GM23338 (cell line): ENCODE measurements around the gene CRTC1. TPM values are rescaled to one million over a fixed set of nuclear protein-coding genes. Genes with fewer than 3 reads are reported as not detected.

ENCODE experiments used
- ATAC-seq: fragments of 200-7000 bp; cut with Tn5 transposase; 3 replicates; pipeline ENCODE4 v1.9.1; 2020
- DNase-seq: peaks from one replicate; pipeline ENCODE4 v3.0.0-alpha.2; 2015; ENCODE audit warnings: low spot score
- H2AFZ ChIP-seq: fragments of 200-600 bp; sonication (generic); 2 replicates; pipeline ENCODE4 v1.8.0; 2016; ENCODE audit warnings: antibody characterized with exemption, mild to moderate bottlenecking, moderate library complexity
- H3F3A ChIP-seq: fragments of 200-600 bp; sonication (generic); replicated peaks from 2 replicates; pipeline ENCODE4 v1.8.0; 2017; ENCODE audit warnings: antibody characterized with exemption, mixed run types, low read depth
- H3K27ac ChIP-seq: fragments of 200-600 bp; sonication (generic); 2 replicates; pipeline ENCODE4 v1.6.1; 2016; ENCODE audit warnings: low read depth
- H3K27me3 ChIP-seq: fragments of 200-600 bp; sonication (generic); 2 replicates; pipeline ENCODE4 v1.8.0; 2016; ENCODE audit warnings: mild to moderate bottlenecking, mixed run types, moderate library complexity; ENCODE audit not compliant: insufficient read depth
- H3K36me3 ChIP-seq: fragments of 200-600 bp; sonication (generic); 2 replicates; pipeline ENCODE4 v1.8.0; 2016; ENCODE audit warnings: mild to moderate bottlenecking; ENCODE audit not compliant: insufficient read depth
- H3K4me1 ChIP-seq: fragments of 200-600 bp; sonication (generic); 2 replicates; pipeline ENCODE4 v1.8.0; 2016; ENCODE audit warnings: mild to moderate bottlenecking, moderate library complexity; ENCODE audit not compliant: insufficient read depth
- H3K4me2 ChIP-seq: fragments of 200-600 bp; sonication (generic); 2 replicates; pipeline ENCODE4 v1.7.1; 2017; ENCODE audit warnings: mixed run types
- H3K4me3 ChIP-seq: fragments of 200-600 bp; sonication (generic); 2 replicates; pipeline ENCODE4 v1.6.1; 2016; ENCODE audit warnings: mixed run types
- H3K79me2 ChIP-seq: fragments of 200-600 bp; sonication (generic); replicated peaks from 2 replicates; pipeline ENCODE4 v1.8.0; 2017; ENCODE audit warnings: mild to moderate bottlenecking; ENCODE audit not compliant: insufficient read depth
- H3K9me2 ChIP-seq: fragments of 200-600 bp; sonication (generic); 2 replicates; pipeline ENCODE4 v1.8.0; 2017; ENCODE audit not compliant: insufficient read depth
- H4K20me1 ChIP-seq: fragments of 200-600 bp; sonication (generic); replicated peaks from 2 replicates; pipeline ENCODE4 v1.8.0; 2017; ENCODE audit warnings: mild to moderate bottlenecking; ENCODE audit not compliant: insufficient read depth
- H3K27ac Mint-ChIP-seq: 2 replicates; pipeline ENCODE4 v1.8.0; 2020; ENCODE audit warnings: inconsistent platforms, mild to moderate bottlenecking, moderate library complexity, mixed read lengths
- H3K27me3 Mint-ChIP-seq: 3 replicates; pipeline ENCODE4 v1.8.0; 2022; ENCODE audit warnings: low read depth, mild to moderate bottlenecking, moderate library complexity, mixed read lengths, inconsistent platforms; ENCODE audit not compliant: insufficient read depth, poor library complexity
- H3K36me3 Mint-ChIP-seq: 3 replicates; pipeline ENCODE4 v1.8.0; 2021; ENCODE audit warnings: low read depth, mild to moderate bottlenecking, inconsistent platforms, moderate library complexity, mixed read lengths
- H3K4me1 Mint-ChIP-seq: 3 replicates; pipeline ENCODE4 v1.8.0; 2020; ENCODE audit warnings: mild to moderate bottlenecking, inconsistent platforms, mixed read lengths
- H3K4me3 Mint-ChIP-seq: 3 replicates; pipeline ENCODE4 v1.8.0; 2021; ENCODE audit warnings: moderate library complexity, mild to moderate bottlenecking, inconsistent platforms, mixed read lengths
- H3K9me3 Mint-ChIP-seq: 3 replicates; pipeline ENCODE4 v1.8.0; 2020; ENCODE audit warnings: moderate library complexity, mild to moderate bottlenecking, inconsistent platforms, mixed read lengths
- EZH2 ChIP-seq: fragments of 200-600 bp; sonication (generic); IDR thresholded peaks from one replicate; pipeline ENCODE4 v1.8.0; 2017; ENCODE audit warnings: antibody characterized with exemption, mild to moderate bottlenecking, low read depth; ENCODE audit not compliant: unreplicated experiment
- STAT1 ChIP-seq: IDR thresholded peaks from one replicate; pipeline ENCODE4 v1.6.1; 2016; ENCODE audit warnings: antibody characterized with exemption; ENCODE audit not compliant: unreplicated experiment
- ZNF114 ChIP-seq: fragments of 250-450 bp; sonication (Bioruptor Pico); IDR thresholded peaks from 2 replicates; pipeline ENCODE4 v1.5.0; 2020; ENCODE audit warnings: mild to moderate bottlenecking, moderate library complexity
- polyA plus RNA-seq: library from polyadenylated mRNA; unstranded; fragments of >200 nt; fragmentation: Nextera tagmentation; extraction: Ambion mirVana; gene quantifications from 2 replicates; pipeline ENCODE4 v1.2.1, GENCODE V29; 2016
- total RNA-seq: library from RNA; depleted of rRNA; stranded (reverse); fragments of >200 nt; shearing (Covaris generic); gene quantifications from 2 replicates; pipeline ENCODE4 v1.2.3, GENCODE V29; 2014
- TF ChIP-seq, protein P1 (sequence below): IDR thresholded peaks from 2 replicates; pipeline ENCODE4 v1.6.1; 2016; ENCODE audit warnings: antibody characterized with exemption
- TF ChIP-seq, protein P2 (sequence below): IDR thresholded peaks from one replicate; pipeline ENCODE4 v1.6.1; 2018; ENCODE audit warnings: antibody characterized with exemption; ENCODE audit not compliant: unreplicated experiment
- TF ChIP-seq, protein P3 (sequence below), 2 experiments: fragments of 200-600 bp in 1 of 2; sonication (generic) in 1 of 2; conservative IDR thresholded peaks; 2 replicates each; pipeline versions ENCODE4 v1.5.1 to v1.6.1; 2016 to 2017; ENCODE audit warnings: antibody characterized with exemption in 2 of 2, low read depth in 2 of 2, mild to moderate bottlenecking in 2 of 2, moderate library complexity in 1 of 2

CRTC1 gene
- total and polyA plus RNA-seq, 2 experiments from 2014 or later, result 5.4 to 8.4 TPM

DNA sequence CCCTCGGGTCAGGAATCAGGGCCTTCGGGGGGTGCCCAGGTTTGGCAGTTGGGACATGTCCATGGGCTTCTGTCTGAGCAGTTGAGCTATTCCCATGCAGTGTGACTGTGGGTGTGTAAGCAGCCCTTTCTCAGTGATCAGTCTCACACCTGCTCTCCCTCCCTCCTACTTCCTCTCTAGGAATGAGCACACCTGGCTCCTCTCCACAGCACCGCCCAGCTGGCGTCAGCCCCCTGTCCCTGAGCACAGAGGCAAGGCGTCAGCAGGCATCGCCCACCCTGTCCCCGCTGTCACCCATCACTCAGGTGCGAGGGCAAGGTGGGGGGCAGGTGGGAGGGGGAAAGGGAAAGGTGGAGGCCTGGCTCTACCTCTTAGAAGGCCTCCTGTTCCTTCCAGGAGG, 81.7 kb downstream of the CRTC1 start:
- Histone ChIP-seq H3K27ac (no peak overlapping the region), H3K4me3 (no peak overlapping the region), H3K36me3 (no peaks in the 10 kb centered on the region), H3K27me3 (peaks cover 64% of the 10 kb centered on the region), H3K9me2 (no peaks in the 10 kb centered on the region), H3K79me2 (no peaks in the 10 kb centered on the region), H4K20me1 (peaks cover 8% of the 10 kb centered on the region), H3K4me2 (no peak overlapping the region), H2AFZ (no peak overlapping the region), H3F3A (0 out of 2 replicates have a peak, but pooled peaks cover 3% of the 10 kb centered on the region), H3K4me1 (no peaks in the 10 kb centered on the region)
- Mint-ChIP-seq H3K4me1 (peaks cover 6% of the 10 kb centered on the region; the same call in 1 of the 3 replicates), H3K27me3 (peaks cover 37% of the 10 kb centered on the region), H3K9me3 (no peaks in the 10 kb centered on the region), H3K36me3 (no peaks in the 10 kb centered on the region), H3K27ac (no peak overlapping the region), H3K4me3 (no peak overlapping the region)
- TF ChIP-seq ZNF114 (CRISPR knock-in tag), result no peak
- no peak for TF ChIP-seq STAT1
- TF ChIP-seq EZH2, result no peak
- TF ChIP-seq, protein P1, sequence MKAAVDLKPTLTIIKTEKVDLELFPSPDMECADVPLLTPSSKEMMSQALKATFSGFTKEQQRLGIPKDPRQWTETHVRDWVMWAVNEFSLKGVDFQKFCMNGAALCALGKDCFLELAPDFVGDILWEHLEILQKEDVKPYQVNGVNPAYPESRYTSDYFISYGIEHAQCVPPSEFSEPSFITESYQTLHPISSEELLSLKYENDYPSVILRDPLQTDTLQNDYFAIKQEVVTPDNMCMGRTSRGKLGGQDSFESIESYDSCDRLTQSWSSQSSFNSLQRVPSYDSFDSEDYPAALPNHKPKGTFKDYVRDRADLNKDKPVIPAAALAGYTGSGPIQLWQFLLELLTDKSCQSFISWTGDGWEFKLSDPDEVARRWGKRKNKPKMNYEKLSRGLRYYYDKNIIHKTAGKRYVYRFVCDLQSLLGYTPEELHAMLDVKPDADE, result no peak
- TF ChIP-seq, protein P2, sequence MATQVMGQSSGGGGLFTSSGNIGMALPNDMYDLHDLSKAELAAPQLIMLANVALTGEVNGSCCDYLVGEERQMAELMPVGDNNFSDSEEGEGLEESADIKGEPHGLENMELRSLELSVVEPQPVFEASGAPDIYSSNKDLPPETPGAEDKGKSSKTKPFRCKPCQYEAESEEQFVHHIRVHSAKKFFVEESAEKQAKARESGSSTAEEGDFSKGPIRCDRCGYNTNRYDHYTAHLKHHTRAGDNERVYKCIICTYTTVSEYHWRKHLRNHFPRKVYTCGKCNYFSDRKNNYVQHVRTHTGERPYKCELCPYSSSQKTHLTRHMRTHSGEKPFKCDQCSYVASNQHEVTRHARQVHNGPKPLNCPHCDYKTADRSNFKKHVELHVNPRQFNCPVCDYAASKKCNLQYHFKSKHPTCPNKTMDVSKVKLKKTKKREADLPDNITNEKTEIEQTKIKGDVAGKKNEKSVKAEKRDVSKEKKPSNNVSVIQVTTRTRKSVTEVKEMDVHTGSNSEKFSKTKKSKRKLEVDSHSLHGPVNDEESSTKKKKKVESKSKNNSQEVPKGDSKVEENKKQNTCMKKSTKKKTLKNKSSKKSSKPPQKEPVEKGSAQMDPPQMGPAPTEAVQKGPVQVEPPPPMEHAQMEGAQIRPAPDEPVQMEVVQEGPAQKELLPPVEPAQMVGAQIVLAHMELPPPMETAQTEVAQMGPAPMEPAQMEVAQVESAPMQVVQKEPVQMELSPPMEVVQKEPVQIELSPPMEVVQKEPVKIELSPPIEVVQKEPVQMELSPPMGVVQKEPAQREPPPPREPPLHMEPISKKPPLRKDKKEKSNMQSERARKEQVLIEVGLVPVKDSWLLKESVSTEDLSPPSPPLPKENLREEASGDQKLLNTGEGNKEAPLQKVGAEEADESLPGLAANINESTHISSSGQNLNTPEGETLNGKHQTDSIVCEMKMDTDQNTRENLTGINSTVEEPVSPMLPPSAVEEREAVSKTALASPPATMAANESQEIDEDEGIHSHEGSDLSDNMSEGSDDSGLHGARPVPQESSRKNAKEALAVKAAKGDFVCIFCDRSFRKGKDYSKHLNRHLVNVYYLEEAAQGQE, result no peak
- no peak for DNase-seq
- no peak for ATAC-seq

DNA sequence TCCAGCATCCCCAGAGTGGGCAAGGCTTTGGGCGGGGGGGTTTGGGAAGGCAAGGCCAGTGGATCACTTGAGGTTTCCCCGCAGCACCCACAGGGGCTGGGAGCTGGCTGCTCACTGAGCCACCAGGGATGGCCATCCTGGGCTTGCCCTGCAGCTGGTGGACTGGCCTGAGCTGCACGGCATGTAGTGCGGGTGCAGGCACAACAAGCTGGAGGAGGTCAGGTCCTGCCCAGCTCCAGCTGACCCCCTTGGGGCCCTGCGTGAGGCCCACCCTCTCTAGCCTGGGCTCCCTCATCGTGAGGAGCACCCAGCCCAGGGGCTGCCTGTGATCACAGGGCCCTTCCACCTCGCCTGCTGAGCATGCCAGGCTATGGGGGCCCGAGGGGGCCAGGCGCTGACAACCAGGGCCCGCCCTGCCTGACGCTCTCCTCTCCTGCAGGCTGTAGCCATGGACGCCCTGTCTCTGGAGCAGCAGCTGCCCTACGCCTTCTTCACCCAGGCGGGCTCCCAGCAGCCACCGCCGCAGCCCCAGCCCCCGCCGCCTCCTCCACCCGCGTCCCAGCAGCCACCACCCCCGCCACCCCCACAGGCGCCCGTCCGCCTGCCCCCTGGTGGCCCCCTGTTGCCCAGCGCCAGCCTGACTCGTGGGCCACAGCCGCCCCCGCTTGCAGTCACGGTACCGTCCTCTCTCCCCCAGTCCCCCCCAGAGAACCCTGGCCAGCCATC, 84.7 kb downstream of the CRTC1 start:
- peak; percentile 50 for ATAC-seq
- H3K9me2 ChIP-seq, result no peaks in the 10 kb centered on the region
- TF ChIP-seq, protein P1, result no peak
- TF ChIP-seq, protein P3, sequence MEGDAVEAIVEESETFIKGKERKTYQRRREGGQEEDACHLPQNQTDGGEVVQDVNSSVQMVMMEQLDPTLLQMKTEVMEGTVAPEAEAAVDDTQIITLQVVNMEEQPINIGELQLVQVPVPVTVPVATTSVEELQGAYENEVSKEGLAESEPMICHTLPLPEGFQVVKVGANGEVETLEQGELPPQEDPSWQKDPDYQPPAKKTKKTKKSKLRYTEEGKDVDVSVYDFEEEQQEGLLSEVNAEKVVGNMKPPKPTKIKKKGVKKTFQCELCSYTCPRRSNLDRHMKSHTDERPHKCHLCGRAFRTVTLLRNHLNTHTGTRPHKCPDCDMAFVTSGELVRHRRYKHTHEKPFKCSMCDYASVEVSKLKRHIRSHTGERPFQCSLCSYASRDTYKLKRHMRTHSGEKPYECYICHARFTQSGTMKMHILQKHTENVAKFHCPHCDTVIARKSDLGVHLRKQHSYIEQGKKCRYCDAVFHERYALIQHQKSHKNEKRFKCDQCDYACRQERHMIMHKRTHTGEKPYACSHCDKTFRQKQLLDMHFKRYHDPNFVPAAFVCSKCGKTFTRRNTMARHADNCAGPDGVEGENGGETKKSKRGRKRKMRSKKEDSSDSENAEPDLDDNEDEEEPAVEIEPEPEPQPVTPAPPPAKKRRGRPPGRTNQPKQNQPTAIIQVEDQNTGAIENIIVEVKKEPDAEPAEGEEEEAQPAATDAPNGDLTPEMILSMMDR (conservative IDR thresholded peaks at IDR 0.05; ENCODE audit: low read depth in 2 of 2), result peak in 1 of 2 experiments; percentile 45; a peak in 3 of 4 replicates
- no peak overlapping the region for H3K4me2 ChIP-seq
- H3K4me1 ChIP-seq, result no peaks in the 10 kb centered on the region
- no peaks in the 10 kb centered on the region for H3K36me3 ChIP-seq
- no peak overlapping the region for H3K27ac ChIP-seq
- no peak overlapping the region for H3K4me3 Mint-ChIP-seq
- H3K27ac Mint-ChIP-seq, result no peak overlapping the region
- H3F3A ChIP-seq, result no peaks in the 10 kb centered on the region
- H4K20me1 ChIP-seq, result peaks cover 15% of the 10 kb centered on the region
- H3K27me3 Mint-ChIP-seq, result peaks cover 54% of the 10 kb centered on the region
- H3K36me3 Mint-ChIP-seq, result no peaks in the 10 kb centered on the region
- peak; percentile 63 for DNase-seq
- H3K27me3 ChIP-seq, result peaks cover 88% of the 10 kb centered on the region
- H3K4me3 ChIP-seq, result no peak overlapping the region
- H2AFZ ChIP-seq, result no peak overlapping the region
- no peaks in the 10 kb centered on the region for H3K9me3 Mint-ChIP-seq
- H3K4me1 Mint-ChIP-seq, result no peaks in the 10 kb centered on the region
- no peaks in the 10 kb centered on the region for H3K79me2 ChIP-seq
